SKM-1 treated with dmso at 0.1 percent for 144 hours (cell line): ENCODE results near the gene MCRIP2.
"Not testable (repeated sequence)": the region's sequence is repeated elsewhere in the genome, so short reads cannot be mapped to it uniquely, and the experiment has no call there.

Experiments used
- DNase-seq: peaks from one replicate; lab custom pipeline; 2025; ENCODE audit not compliant: unreplicated experiment; lab: John Stamatoyannopoulos, UW

The MCRIP2 gene, protein sequence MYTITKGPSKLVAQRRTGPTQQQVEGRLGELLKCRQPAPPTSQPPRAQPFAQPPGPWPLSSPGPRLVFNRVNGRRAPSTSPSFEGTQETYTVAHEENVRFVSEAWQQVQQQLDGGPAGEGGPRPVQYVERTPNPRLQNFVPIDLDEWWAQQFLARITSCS

DNA sequence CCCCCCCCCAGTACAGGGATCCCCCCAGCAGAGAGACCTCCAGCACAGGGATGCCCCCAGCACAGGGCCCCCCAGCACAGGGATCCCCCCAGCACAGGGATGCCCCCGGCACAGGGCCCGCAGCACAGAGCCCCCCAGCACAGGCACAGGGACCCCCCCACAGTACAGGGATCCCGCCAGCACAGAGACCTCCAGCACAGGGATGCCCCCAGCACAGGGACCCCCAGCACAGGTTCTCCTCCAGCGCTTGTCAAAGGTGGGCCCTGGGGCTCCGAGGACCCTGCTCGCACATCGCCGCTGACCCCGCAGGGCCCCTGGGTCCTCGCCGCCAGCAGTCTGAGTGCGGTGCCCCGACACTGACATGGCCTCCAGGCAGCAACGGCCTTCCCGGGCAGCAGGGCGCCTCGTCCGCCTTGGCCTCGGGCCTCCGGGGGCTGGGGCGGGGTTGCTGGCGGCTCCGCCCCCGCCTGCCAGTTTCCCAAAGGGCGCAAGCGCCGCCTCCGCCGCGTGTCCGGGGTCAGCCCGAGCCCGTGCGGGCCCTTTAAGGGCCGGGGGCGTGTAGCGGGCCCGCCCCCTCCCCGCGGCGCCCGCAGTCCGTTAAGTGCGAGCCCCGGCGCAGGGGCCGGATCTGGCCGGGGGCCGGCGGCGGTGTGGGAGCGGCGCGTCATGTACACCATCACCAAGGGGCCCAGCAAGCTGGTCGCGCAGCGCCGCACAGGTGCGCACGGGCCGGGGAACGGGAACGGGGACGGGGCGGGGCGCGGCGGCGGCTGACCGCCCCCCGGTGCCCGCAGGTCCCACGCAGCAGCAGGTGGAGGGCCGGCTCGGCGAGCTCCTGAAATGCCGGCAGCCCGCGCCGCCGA is at the start of gene MCRIP2:
Gene MCRIP2 (plus strand): TSS at position 503 of the 863 bp plus-strand sequence. CDS start 164 bp downstream, at position 667.
- peak; percentile 71 for DNase-seq

DNA sequence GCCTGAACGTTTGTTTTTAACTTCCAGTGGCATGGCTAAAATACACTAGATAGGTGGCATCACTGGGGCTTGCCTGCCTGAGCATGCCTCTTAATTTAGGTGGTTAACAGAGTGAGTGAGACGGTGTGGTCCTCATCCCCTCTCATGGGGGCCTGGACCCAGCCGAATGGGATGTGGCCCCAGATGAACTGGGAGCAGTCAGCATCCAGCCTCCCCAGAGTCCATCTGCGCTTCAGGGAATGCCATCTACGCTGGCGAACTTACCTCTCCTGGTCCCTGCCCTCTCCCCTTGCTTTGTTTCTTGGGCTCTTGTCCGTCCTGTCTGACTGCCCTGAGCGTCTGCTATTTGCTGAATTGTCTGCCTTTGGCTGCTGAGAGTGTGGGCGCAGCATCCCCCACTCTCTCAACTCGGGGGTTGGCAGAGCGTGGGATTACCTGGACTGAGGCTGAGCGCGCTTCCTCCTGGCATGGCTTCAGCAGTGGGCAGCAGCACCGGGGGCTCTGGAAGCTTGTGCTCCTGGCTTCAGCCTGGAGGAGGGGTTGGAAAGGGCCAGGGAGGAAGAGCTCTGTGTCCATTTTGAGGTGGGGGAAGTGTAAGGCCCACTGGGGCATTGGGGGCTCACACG is 49.6 kb upstream of the MCRIP2 start:
- no peak for DNase-seq

DNA sequence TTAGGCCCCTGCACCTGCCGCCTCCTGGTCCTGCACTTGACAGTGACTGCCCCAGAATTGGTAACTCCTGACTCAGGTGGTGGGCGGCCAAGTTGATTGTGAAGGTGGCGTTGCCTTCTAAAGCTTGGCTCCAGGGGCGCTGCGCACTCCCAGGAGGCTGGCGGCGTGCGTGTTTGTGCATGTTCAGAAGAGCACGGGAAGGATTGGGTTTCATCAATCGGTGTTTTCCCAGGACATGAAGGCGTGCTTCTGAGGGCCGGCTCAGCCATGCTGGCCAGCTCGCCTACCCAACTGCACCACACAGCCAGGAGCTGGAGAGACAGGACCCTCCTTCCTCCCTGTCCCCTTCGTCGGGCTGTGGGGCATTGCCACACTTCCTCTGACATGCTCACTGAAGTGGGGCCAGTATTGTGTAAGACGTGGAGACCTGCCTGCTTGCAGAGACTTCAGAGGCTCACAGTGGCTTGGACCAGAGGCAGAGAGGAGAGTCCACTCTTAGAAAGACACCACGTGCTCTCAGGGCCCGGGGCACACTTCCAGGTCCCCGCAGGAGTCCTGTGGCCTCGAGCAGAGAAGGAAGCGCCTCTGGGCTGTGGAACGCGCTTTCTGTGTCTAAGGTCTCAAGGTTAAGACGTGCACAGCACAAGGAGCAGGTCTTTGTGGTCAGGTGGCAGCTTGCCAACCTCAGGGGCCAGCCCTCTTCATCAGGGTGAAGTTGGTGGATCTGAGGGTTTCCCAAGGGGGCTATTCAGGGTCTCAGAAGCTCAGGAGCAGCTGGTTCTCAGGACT is 48.9 kb upstream of the MCRIP2 start:
- peak; percentile 93 for DNase-seq

DNA sequence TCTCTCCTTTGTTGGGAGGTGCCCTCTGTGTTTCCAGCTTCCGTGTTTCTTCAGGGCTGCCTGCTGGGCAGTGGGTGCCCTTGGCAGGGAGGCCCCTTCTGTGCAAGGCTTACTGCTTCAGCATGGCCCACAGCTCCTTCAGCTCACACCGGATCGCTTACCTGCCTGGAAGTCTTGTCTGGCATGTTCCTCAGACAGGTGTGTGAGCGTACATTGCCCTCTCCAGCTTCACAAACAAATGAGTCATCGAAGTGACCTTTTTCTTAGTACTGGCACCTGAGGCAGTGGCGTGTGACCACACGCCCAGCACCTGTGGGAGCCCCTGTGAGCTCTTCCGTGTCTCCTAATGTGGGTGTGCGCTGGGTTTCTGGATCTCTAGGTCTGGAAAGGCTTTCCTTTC is 48.2 kb upstream of the MCRIP2 start:
- no peak for DNase-seq

DNA sequence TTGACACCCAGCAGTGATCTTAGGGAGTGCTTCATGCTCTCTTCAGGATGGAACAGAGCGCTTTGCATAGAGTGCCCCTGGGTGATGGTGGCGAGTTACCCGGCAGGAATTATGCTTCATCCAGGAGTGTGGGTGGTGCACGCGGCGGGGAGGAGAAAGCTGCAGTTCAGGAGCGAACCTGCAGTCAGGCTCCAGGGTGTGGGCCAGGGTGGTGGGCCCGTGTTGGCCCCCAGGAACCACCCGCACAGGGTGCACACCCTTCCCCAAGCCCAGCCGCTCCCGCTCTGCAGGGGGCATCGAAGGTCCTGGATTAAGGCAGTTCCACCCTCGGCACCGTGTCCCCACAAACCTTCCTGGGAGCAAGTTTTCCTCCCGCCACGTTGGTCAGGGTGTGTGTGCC is 47.8 kb upstream of the MCRIP2 start:
- DNase-seq = no peak

DNA sequence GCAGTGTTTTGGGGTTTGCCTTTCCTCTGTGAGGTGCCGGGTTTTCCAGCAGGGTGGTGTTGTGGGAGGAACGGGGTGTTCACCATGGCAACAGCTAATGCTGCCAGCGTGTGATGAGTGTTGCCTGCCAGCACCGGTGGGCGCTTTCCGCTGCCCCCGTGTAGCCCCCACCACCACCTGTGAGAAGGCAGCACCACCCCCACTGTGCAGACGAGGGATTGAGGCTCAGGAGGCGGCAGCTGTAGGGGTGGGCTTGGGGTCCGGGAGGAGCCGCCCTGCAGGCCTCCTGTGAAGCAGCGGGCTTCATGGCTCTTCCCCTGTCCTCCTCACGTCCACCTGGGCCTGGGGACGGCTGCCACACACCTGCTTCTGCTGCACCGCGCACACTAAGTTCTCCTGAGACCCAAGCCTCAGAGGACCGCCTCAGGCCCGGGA is 46.5 kb upstream of the MCRIP2 start:
- DNase-seq = no peak

DNA sequence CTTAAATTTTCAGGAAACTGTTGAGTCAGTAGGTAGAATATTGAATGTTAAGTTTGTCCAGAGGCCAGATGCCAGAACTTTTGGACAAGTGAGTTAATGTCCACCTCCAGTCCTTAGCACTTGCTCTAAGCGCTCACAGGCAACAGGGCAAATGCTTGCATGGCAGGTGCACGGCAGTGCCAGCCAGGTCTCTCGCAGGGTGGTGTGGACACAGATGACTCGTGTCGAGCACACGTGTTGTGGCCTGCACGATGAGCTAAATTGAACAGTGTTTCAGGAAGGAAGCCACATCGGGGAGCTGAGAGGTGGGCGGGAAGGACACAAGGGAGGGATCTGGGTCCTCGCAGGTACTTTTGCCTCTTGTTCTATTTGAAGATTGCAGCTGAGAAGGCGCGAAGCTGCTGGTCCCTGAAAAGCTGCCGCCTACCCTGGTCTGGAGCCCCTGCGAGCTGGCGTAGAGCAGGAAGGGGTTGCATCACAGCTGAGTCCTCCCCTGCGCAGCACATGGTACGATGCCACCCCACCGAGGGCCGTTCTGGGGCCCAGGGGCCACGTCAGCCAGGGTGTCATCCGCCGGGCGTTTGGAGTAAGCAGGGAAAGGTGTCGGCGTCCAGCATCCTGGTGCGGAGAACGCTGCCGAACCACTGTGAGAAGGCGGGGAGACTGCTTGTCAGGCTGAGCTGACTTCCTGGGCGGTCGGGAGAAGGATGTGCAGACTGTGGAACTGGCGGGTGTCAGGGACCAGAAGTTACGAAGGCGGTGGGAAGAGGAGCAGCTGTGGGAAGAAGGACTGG is 45.5 kb upstream of the MCRIP2 start:
- DNase-seq = no peak

DNA sequence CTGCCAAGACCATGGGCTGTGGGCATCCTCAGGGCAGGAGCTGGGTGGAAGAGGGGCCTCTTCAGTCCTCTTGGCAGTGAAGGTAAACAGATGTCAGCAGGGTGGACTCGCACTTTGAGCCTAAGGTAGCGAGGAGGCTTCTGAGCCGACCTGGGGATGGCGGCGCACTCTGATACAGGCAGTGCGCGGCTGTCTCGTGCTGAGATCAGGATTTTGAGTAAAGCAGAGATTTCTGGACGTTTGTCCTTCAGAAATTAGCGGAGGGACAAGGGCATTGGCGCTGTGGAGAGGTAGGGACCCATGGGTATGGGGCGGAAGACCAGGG is 44.9 kb upstream of the MCRIP2 start:
- no peak for DNase-seq

DNA sequence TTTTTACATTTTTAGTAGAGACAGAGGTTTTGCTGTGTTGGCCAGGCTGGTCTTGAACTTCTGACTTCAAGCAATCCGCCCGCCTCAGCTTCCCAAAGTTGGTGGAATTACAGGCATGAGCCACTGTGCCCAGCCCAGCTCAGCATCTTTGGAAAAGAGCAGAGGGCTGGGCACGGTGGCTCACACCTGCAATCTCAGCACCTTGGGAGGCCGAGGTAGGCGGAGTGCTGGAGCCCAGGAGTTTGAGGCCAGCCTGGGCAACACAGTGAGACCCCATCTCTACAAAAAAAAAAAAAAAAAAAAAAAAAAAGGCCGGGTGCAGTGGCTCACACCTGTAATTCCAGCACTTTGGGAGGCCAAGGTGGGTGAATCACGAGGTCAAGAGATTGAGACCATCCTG is 44.0 kb upstream of the MCRIP2 start:
- not testable (repeated sequence) for DNase-seq

DNA sequence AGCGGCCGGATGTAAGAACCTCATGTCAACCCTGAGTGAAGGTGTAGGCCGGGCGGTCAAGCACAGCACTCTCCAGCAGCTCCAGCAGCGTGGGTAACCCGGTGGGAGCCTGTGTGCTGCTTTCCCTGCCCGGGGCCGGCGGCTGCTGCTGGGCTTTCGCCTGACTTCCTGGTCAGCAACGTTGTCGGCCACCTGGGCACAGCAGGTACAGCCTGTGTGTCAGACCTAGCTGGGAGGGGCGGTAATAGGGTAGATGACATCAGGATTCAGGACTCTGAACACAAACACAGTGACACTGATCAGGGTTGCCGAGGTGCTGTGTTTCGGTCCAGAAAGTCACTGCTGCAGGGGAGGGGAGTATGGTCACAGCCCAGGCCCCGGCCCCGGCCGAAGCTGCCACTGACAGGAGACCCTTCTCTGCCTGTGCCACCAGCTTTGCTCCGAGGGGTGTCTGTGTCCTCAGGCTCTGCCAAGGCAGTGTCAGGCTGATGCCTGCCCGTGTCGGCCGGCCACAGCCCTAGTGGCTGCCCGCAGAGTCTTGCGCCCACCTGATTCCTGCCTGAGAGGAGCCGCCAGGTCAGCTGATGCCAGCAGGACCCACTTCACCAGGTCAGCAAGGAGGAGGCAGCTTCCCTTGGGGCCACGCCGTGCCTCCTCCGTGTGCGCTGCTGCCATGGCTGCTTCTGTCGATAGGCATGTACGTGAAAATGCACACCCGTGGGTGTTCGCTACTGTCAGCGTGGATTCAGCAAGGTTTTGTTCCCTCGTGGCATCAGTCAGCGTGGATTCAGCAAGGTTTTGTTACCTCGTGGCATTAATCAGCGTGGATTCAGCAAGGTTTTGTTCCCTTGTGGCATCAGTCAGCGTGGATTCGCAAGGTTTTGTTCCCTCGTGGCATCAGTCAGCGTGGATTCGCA is 42.5 kb upstream of the MCRIP2 start:
- DNase-seq = no peak

DNA sequence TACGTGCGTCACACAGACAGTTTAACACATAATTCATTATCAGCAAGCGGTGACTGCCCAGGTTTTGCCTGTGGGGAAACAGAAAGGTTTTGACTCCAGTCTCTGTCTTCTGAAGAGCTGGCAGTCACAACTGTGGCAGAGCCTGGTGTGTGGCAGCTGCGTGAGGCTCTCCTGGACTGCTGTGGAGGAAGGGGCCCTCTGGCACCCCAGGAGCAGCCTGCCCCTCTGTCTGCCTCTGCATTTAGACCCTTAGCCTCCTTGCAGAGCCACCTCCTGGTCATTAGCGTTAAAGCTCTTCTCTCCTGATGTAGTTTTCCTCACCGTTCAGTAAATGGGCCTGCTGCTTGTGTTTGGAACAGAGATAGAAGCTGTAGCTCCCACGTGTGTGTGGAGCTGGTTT is 40.8 kb upstream of the MCRIP2 start:
- peak; percentile 19 for DNase-seq

DNA sequence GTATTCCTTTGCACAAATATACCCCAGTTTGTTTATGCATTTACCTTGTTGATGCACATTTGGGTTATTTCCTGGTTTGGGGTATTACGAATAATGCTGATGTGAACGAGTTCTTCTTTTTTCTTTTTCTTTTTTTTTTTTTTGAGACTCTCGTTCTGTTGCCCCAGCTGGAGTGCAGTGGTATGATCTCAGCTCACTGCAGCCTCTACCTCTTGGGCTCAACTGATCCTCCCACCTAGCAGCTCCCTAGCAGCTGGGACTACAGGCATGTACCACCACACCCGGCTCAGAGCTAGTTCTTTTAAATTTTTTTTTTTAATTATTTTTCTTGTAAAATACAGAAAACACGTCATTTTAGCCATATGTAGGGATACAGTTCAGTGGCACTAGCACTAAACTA is 37.7 kb upstream of the MCRIP2 start:
- no peak for DNase-seq

DNA sequence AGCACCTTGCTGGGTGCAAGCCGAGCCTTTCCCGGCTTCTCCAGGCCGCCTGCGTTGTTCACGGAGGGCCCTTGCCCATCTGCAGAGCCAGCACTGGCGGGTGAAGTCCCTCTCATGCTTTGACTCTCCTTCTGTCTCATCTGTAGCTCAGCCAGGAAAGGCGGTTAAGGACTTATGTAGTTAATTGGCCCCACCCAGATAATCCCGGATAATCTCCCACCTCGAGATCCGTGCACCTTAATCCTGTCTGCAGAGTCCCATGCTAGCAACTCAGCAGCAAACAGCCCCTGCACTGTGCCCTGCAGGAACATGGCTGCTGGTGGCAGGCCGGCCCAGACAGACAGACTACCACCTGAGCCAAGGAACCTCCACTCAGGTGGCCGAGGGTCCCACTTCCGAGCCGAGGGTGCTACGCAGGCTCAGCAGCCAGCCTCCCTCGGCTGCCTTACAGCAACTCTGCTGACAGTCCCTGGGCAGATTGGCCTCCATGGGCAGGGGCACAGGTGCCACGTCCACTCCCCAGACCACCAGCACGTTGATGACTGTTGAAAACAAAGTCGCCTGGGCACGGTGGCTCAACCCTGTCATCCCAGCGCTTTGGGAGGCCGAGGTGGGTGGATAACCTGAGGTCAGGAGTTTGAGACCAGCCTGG is 34.8 kb upstream of the MCRIP2 start:
- DNase-seq = no peak

DNA sequence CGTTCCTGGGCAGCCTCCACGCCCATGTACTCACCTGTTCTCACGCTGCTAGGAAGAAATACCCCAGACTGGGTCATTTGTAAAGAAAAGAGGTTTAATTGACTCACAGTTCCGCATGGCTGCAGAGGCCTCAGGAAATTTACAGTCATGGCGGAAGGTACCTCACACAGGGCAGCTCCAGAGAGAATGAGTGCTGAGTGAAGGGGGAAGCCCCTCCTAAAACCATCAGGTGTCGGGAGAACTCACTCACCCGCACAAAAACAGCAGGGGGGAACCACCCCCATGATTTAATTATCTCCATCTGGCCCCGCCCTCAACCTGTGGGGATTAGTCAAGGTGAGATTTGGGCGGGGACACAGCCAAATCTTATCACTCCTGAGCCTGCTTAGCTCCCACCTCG is 33.6 kb upstream of the MCRIP2 start:
- DNase-seq = no peak

DNA sequence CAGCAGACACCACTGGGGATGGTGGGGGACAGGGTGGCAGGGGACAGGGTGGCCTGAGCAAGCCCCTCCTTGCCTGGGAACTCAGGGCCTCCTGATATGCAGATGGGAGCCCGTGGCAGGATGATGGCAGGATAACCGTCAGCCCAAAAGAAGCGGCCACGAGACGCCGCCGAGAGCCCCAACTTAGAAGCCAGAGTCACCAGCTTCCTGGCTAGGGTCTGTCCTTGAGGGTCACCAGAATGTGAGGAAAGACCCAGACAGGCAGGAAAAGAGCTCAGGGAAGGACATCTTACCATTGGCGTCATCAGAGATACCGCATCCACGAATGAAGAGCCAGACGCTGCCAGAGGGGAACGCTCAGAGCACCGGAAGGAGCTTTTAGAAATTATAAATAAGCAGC is 32.3 kb upstream of the MCRIP2 start:
- no peak for DNase-seq

DNA sequence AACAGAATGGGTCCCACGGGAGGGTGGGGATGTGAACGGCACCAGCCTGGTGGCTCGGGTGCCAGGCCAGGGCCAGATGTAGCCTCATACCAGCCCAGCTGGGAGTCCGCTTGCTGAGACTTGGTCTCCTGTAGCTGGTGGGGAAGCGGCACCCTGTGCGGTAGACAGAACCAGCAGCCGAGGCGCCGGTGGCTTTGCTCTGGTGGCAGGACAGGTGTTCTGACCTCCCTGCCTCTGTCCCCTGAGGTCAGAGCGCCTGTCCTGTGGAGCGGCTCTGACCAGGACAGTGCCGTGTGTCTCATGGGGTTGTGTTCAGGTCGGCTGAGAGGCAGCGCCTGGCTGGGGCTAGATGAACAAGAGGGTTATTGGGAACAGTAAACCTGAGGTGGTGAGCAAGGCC is 31.6 kb upstream of the MCRIP2 start:
- no peak for DNase-seq

DNA sequence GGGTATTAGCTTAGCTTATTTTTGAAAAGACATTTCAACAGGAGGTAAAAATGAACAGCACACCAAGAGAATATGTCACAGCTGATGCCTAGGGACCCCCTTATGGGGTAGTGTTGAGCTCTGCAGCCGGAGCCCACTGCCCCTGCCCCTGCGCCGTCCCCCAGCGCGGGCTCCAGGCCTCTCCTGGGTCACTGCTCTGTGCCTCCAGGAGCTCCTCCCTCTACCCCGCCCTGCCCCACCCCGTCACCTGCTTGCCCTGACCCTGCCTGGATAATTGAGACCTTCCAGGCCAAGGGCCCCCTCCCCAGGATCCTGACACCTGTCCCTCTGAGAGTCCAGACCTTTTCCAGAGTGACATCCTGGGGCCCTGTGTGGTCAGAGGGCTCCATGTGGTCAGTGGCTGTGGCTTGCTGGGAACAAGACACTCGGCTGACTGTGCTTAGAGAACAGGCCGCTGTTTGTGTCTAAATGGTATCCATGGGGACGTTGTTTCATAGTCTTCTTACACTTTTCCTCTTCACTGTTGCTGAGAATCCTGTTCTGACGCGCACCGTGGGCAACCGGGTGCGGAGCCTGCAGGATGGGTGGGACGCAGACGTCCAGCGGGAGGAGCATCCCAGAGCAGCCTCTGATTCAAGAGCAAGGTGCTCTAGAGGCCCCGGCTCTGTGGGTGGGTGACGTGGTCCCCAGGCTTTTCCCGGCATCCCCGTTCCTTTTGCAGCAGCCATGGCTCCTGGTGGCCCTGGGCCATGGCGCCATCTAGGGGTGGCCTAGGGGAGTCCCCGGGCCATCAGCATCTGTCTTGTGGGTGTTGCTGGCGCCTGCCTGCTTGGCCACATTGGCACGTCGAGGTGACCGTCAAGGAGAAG is 30.9 kb upstream of the MCRIP2 start:
- DNase-seq = no peak

DNA sequence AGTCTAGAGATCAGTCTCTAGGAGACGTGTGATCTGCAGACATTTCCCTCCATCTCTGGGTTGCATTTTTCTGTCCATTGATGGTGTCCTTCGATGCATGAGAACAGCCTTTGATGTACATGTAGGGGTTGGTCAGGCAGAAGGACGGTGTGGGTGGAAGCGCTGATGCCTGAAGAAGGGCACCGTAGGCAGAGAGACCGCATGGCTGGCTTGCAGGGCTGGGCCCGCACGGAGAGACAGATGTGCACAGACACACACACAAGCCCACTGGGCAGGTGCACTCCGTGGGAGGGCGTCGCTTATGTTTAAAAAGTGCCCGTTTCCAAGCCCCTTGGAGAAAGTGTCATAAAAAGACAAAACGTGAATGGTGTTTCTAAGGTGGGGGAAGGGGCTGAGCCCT is 26.5 kb upstream of the MCRIP2 start:
- no peak for DNase-seq
